Fibroblast of skin of left biceps (primary cell): ENCODE data around the gene LRCH4.

Experiments used
- DNase-seq, 2 experiments: peaks; one replicate each; pipeline ENCODE4 v3.0.0-alpha.2; 2013; ENCODE audit warnings: low read depth in 2 of 2

LRCH4 gene

GRCh38 chr7:100582650-100583049 is 3.3 kb downstream of the LRCH4 start:
- no peak for DNase-seq

GRCh38 chr7:100582041-100582579 is 3.8 kb downstream of the LRCH4 start:
- no peak for DNase-seq

DNA sequence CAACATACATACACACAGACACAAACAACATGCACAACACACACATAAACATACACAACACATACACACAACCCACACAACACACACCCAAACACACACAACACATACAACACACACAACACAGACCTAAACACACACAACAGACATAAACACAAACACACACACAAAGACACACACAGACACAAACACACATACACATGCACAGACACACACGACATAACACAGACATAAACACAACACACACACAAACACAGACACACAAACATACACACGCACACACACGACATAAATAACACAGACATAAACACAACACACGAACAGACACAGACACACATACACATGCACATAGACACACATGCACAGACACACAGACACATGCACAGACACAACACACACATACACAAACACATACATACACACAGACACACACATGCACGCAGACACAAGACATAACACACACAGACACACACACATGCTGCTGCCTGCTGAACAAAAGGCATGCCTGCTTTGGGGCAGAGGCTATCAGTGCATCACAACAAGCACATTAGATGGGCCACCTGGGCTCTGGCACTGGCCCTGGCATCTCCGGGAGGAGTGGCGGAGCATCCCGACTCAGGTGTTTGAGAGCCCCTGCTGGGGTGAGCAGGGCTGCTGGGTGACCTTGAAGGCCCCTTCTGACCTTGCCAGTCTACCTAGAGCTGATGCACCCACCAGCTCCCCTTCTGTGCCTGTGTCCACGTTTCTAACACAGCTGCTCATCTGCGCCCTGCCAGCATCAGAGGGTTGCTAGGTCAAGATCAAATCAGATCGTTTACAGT is 5.3 kb downstream of the LRCH4 start:
- DNase-seq, result no peak

DNA sequence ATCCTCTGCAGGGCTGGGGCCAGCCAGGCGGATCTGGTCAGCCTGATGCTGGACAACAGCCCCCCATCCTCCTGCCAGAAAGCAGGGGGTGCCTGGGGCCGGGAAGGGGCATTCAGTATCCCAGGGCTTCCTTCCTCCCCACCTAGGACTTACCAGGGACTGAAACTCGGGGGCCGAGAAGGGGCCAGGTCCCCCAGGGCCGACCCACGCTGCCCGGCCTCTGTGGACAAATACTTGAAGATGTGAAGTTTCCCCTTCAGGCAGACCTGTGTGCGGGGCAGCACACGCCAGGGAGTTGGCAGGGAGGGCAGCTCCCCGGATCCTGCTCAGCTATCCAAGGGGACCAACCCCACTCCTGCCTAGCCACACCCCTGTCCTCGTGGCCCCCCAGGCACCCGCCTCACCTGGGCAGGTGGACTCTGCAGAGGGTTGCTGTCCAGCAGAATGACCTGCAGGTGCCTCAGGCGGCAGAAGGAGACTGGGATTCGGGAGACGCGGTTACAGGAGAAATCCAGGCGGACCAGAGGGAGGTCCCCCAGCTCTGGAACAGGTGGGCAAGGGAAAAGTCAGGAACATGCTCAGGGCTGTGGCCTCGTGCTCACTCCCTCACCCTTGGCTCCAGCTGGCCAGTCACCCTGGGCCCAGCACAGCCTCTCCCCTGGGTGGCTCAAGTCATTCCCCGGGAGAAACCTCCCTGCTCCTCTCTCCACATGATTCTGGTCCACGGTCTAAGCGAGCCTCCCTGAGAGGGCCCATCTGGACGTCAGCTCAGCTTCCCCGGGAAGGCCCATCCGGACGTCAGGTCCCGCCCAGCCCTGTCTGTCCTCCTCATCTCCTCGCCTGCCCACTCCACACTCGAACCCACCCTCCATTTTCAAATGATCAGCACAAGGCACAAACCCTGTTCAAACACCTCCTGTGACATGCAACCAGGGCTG is 7.4 kb downstream of the LRCH4 start:
- no peak for DNase-seq

DNA sequence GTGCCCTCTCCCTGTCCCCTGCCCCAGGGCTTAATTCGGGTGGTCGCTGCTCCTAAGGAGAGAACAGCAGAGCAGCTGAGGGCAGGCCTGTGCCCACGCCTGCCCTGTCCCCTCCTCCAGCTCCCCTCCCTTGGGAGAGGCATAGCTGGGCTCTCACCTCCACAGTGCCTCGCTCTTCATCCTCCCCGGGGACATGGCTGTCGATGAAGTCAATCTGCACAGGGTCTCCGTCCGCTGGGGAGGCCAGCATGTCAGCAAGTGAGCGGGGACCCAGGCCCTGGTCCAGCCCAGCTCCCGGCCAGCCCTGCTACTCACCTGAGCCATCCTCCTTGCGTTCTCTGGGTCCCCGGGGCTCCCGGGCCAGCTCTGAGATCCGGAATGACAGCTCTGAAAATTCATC is 8.4 kb downstream of the LRCH4 start:
- no peak for DNase-seq

GRCh38 chr7:100577103-100577502 is 8.8 kb downstream of the LRCH4 start:
- DNase-seq, result no peak

GRCh38 chr7:100576384-100576993 is 9.4 kb downstream of the LRCH4 start:
- DNase-seq, result no peak

GRCh38 chr7:100575746-100576383 is 10.1 kb downstream of the LRCH4 start:
- no peak for DNase-seq

- DNase-seq, result no peak
These were observed 10.7 kb downstream of the LRCH4 start for GRCh38 chr7:100575206-100575631.

DNA sequence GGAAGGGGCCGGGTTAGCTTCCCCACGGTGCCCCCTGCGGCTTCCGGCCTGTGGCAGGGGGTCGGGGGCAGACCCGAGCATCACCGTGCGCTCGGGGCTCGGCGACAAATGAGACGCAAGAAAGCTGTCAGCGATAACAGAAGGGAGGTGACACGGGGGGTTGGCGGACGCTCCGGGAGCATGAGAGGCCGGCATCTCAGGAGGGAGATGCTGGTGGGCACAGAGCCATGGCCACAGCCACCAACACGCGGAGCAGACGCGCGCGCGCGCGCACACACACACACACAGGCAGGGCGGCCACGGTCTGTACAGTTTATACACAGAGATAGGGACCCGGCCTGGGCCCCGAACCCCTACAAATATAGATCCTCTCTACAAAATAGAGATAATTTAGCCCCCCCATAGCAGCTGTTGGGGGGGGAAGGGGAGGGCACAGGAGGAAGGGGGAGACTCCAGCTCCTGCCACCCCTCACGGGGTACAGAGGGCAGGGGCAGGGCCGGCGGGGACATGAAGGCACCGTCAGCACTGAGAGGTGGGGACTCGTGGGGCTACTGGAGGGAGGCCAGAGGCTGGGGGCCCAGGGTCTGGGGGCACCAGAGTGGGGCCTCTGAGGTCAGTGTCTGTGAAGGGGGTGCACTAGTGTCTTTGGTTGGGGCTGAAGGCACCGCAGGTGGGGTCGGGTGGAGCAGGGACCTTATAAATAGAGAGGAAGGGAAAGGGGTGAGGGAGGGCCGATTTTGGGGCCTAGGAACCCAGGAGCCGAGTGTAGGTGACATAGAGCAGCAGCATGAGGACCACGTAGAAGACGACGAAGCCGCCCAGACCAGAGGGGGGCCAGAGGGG is 11.3 kb downstream of the LRCH4 start:
- DNase-seq, result no peak

DNA sequence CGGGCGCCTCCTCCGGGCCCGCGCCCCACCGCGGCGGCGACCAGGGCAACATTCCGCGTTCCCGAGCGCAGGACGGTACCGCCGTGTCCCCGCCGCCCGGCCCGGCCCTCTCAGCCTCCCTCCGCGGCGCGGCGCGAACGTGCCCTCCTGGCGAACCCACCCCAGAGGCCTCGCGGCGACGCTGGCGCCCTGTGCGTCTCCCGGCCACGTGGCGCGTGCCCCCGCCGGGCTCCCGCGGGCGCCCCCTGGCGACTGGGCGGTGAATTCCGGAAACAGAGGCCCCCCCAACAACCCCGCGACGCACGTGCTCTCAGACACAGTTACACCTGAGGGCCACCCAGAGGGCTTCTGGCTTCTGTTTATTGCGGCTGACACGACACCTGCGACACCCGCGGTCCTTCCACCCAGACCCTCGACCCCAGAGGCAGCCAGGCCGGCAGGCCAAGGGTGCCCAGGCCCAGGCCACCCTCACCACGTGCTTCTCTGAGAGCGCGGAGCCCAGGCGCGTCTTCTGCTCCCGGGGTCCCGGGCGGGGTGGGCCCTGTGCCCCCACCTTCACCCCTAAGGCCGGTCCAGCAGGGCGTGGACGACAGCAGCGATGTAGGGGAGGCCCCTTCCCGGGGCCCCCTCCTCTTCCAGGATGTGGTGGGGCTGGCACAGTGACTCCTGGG is 12.1 kb downstream of the LRCH4 start, which contains the start of gene SAP25:
TSS of gene SAP25 (minus strand) at position 210 of the 671 bp plus-strand sequence. CDS start at position 52, 158 bp downstream.
- DNase-seq, result no peak

DNA sequence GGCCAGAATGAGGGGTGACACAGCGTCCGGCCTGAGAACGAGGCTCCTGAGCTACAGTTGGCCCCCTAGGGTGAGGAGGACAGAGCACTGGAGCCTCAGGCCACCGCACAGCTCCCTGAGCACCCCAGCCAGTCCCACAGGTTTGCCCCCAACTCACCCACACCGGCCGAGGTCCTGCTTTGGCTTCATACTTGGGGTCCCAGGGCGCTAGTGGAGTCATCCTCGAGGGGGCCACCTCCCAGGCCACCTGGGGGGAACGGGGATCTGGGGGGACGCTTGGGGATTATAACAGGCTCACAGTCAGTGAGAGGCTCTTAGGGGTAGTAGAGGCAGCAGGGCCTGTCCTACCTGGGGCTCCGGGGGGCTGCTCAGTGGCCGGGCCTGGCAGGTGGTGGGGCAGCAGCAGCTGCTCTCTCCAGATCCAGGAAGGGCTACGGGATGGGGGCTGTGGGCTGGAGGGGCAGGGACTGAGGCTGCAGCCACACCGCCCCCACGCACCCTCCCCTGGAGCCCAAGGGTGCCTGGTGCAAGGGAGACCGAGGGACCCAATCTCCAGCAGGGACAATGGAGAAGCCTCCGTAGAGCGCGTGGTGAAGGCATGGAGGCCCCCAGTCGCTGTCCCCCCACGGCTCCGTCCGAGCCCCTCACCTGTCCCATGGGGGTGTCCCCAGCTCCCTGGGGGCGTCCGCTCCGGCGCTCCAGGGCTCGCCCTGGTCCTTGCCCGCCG is 12.8 kb downstream of the LRCH4 start:
- no peak for DNase-seq

GRCh38 chr7:100572281-100572948 is 13.5 kb downstream of the LRCH4 start:
- no peak for DNase-seq

GRCh38 chr7:100571829-100572116 is 14.2 kb downstream of the LRCH4 start:
- DNase-seq, result no peak

- no peak for DNase-seq
These were observed 14.7 kb downstream of the LRCH4 start for GRCh38 chr7:100570954-100571828.

GRCh38 chr7:100568896-100569844 is 16.8 kb downstream of the LRCH4 start:
- no peak for DNase-seq
